Skin epidermis (tissue), 12 donors: ENCODE data around the gene LPIN1.
A peak's percentile ranks its signal among the peaks of the same experiment; 100 is the strongest.
"Not testable (repeated sequence)": the region's sequence is repeated elsewhere in the genome, so short reads cannot be mapped to it uniquely, and the experiment has no call there.

Source experiments
- H3K27ac ChIP-seq, 21 experiments: fragments of 200-600 bp; sonication (generic) in 11 of 21; one replicate each; pipeline ENCODE4 v1.5.0; 2020; ENCODE audit warnings: mild to moderate bottlenecking in 3 of 21, inconsistent platforms in 2 of 21, moderate library complexity in 2 of 21
- H3K4me3 ChIP-seq, 7 experiments: fragments of 200-600 bp; sonication (generic) in 2 of 7; one replicate each; pipeline ENCODE4 v1.5.0; 2020; ENCODE audit warnings: inconsistent platforms in 2 of 7, mild to moderate bottlenecking in 2 of 7, moderate library complexity in 1 of 7

The LPIN1 gene

DNA sequence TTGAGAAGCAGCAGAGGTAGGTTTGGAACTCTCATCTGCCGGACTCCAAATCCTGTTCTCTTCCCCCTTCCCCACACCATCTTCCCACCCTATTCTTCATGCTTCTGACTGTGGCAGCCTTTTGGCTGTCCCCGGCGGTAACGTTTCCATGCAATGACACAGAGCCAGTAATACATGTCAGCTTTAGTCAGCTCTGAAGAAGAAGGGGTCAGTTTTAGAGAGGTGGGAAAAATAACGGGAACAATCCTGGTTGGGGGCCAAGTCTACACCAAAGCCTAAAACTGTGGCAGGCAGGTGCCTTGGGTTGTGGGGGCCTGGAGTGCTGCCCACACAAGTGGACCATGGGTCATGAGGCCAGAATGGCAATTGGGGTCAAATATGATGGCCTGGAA, 106.8 kb downstream of the LPIN1 start:
- Histone ChIP-seq H3K4me3 (no peak overlapping the region), H3K27ac (no peak overlapping the region)

DNA sequence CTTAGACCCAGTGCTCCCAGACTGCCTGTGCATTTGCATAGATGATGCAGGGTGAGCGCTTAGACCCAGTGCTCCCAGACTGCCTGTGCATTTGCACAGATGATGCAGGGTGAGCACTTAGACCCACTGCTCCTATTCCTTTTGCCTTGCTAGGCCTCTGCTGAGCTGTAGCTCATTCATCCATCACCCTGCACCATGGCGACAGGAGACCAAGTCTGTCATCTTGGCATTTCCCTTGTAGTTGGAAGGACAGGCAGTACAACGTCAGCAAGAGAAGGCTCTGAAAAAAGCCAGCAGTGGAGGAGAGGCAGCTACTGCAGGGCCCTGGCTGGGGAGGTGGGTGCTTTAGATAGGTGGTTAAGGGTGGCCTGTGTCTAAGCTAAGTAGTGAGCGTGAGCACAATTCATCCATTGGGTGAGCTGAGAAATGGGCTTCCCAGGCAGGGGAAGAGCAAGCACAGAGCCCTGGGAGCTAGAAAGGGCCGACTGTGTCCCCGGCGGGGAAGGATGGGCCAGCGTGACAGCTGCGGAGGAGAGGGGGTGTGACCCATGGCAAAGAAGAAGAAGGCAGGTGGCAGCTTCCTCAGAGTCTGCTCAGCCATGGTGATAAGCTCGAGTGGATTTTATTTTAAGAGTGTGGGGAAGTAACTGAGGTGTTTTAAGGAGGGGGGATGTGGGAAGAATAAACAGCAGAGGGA, 108.8 kb downstream of the LPIN1 start:
- H3K4me3 ChIP-seq = no peak overlapping the region
- no peak overlapping the region for H3K27ac ChIP-seq

GRCh38 chr2:11856095-11856494, 109.7 kb downstream of the LPIN1 start:
- H3K4me3 ChIP-seq = no peak overlapping the region

GRCh38 chr2:11858883-11859282, 112.5 kb downstream of the LPIN1 start:
- no peak overlapping the region for H3K4me3 ChIP-seq
- no peak overlapping the region for H3K27ac ChIP-seq

More at GRCh38 chr2:11856095-11856494, 109.7 kb downstream of the LPIN1 start:
- H3K27ac ChIP-seq = no peak overlapping the region

DNA sequence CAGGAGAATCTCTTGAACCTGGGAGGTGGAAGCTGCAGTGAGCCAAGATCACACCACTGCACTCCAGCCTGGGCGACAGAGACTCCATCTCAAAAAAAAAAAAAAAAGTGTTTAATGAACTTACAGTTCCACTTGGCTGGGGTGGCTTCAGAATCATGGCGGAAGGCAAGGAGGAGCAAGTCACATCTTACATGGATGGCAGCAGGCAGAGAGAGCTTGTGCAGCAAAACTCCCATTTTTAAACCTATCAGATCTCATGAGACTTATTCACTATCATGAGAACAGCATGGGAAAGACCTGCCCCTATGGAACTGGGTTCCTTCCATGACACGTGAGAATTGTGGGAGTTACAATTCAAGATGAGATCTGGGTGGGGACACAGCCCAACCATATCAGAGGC, 113.5 kb downstream of the LPIN1 start:
- H3K4me3 ChIP-seq, H3K27ac ChIP-seq: not testable (repeated sequence)

GRCh38 chr2:11861044-11861443, 114.6 kb downstream of the LPIN1 start:
- Histone ChIP-seq H3K4me3 (no peak overlapping the region), H3K27ac (no peak overlapping the region)

GRCh38 chr2:11862049-11862448, 115.6 kb downstream of the LPIN1 start:
- Histone ChIP-seq H3K4me3 (no peak overlapping the region), H3K27ac (no peak overlapping the region)

- Histone ChIP-seq H3K27ac (peak overlapping the region in 4 of 21 experiments; percentile 16 to 33 (median 22)), H3K4me3 (peak overlapping the region in 1 of 7 experiments; percentile 5)
Observed at GRCh38 chr2:11863103-11863502, 116.7 kb downstream of the LPIN1 start.

GRCh38 chr2:11863513-11864328, 117.3 kb downstream of the LPIN1 start:
- Histone ChIP-seq H3K27ac (peak overlapping the region in 7 of 21 experiments; percentile 6 to 47 (median 24)), H3K4me3 (peak overlapping the region in 1 of 7 experiments; percentile 5)

- Histone ChIP-seq H3K27ac (no peak overlapping the region), H3K4me3 (no peak overlapping the region)
Observed at GRCh38 chr2:11864724-11865123, 118.3 kb downstream of the LPIN1 start.

DNA sequence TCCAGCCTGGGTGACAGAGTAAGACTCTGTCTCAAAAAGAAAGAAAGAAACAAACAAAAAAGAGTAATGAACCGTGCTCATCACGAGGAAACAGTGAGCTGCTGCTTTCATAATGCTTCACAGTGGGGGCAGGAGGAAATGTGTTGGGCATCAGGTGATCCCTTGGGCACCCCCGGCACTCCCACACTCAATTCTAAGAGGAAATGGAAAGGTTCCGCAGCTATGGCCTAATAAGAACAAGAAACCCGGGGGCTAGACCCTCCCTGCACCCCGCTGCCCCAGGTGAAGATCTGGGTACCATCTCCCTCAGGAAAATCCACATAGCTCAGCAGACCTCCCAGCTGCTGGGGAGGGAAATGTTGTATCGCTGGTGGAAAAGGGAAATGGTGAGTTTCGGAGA, 118.9 kb downstream of the LPIN1 start:
- no peak overlapping the region for H3K4me3 ChIP-seq
- no peak overlapping the region for H3K27ac ChIP-seq

- H3K27ac ChIP-seq = no peak overlapping the region
- no peak overlapping the region for H3K4me3 ChIP-seq
Observed at GRCh38 chr2:11865805-11866204, 119.4 kb downstream of the LPIN1 start.

- Histone ChIP-seq H3K27ac (no peak overlapping the region), H3K4me3 (no peak overlapping the region)
Observed at GRCh38 chr2:11866358-11867335, 120.2 kb downstream of the LPIN1 start.

GRCh38 chr2:11867926-11868325, 121.5 kb downstream of the LPIN1 start:
- Histone ChIP-seq H3K27ac (no peak overlapping the region), H3K4me3 (no peak overlapping the region)

DNA sequence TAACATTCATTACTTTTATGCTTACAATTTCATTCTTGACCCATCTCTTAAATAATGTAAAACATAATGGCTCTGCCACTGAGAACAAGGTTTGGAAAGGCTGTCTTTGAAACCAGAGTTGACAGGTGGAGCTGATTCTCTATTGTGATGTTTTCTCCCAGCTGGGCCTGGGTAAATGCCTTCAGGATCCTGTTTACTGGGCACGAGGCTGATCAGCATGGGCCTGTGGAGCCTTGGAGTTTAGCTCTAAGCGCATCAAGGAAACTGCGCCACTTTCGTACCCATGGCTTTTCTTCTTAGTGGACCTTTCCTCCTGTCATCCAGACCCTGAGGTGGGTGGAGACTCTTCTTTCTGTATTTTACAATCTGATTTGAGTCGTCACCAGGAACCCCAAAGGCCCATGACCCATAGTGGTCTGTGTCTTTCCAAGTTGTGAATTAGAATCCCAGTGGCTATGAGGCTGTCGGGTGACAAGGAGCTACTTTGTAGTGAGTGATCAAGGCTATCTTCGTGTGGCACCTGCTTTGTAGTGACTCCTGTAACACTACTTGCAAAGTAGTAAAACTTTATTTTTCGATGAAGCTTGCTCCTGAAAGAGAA, 123.1 kb downstream of the LPIN1 start:
- Histone ChIP-seq H3K27ac (no peak overlapping the region), H3K4me3 (no peak overlapping the region)

DNA sequence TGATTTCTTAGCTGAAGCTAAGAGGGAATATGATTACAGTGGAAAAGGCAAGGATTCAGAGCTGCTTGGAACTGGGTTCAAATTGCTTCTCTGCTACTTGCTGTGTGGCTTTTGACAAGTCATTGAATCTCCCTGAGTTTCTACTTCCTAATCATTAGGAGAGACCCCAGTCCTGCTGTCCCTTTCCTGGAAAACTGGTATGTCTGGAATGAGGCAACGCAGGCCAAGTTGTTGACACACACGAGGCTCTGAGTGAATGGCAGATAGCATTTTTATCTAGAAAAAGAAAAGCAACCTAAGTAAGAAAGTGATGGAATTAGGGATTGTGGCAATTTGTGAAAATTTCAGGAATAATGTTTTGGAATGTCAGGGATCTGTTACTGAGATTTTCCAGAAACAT, 123.6 kb downstream of the LPIN1 start:
- no peak overlapping the region for H3K27ac ChIP-seq
- no peak overlapping the region for H3K4me3 ChIP-seq

DNA sequence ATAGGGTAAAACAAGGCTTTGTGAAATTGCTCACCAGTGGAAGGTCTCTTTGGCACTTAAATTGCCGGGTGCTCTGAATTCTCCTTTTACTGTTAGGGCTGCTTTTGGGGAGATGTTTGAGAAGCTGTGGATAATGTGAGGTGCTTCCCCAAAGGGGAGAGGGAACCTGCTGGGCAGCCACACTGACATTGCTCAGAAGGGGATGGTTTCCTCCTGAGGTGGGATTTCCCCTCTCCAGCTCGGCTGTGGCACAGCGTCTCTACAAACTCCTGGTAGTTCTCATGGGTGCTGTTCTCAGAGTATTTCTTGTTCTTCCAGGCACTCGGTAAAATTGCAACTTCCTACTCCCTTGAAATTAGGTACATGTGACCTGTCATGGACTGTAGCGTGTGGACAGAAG, 124.2 kb downstream of the LPIN1 start:
- H3K4me3 ChIP-seq = no peak overlapping the region

DNA sequence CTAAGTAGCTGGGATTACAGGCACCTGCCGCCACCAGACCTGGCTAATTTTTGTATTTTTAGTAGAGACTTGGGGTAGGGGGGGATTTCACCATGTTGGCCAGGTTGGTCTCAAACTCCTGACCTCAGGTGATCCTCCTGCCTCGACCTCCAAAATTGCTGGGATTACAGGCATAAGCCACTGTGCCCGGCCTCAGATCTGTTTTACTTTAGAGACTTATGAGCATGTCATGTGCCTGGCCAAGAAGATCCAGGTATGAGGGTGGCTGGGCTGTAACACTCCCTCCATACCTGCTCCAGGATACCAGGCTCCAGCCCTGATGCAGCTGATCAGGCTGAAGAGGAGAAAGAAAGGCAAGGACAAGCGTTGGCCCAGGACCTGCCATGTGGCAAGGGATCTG, 125.0 kb downstream of the LPIN1 start:
- no peak overlapping the region for H3K27ac ChIP-seq
- no peak overlapping the region for H3K4me3 ChIP-seq

More for the DNA sequence above, 124.2 kb downstream of the LPIN1 start:
- H3K27ac ChIP-seq = no peak overlapping the region

DNA sequence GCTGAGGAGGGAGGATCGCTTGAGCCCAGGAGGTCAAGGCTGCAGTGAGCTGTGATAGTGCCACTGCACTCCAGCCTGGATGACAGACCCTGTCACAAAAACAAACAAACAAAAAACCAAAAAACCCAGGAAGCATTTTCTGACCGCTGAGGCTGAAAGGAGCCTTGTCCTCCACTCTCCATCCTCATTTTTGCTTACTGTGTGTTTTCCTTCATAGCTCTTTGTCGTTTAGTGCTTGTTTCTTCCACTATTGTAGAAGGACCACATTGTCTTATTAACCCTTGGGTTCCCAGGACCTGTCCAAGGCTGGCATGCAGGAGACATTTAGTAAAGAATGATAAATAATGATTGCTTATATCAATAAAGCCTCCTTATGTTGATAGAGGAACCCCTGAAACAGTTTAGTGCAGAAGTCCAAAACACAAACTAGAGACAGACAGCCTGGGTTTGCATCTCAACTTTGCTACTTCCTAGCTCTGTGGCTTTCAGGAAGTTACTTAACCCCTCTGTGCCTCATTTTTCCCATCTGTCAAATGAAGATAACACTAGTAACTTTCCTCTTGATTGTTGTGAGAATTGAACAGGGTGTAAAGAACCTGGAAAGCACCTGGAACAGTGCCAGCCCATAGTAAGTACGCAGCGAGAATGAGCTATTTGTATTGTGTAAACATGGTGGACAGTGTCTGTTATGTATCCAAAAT, 126.0 kb downstream of the LPIN1 start:
- Histone ChIP-seq H3K27ac (no peak overlapping the region), H3K4me3 (no peak overlapping the region)
